Uterus (tissue), 2 donors: ENCODE results near the gene GNMT.

ENCODE experiments used
- POLR2A ChIP-seq, 2 donors: fragments of 450-650 bp; IDR thresholded peaks; one replicate each; pipeline ENCODE4 v1.6.1; 2016; ENCODE audit warnings: antibody characterized with exemption in 2 of 2, mild to moderate bottlenecking in 1 of 2, moderate library complexity in 1 of 2
- TF ChIP-seq, protein P1 (sequence below), 4 experiments: fragments of 200-600 bp in 2 of 4; fragments of 450-650 bp in 2 of 4; sonication (generic) in 2 of 4; IDR thresholded peaks; one replicate each; pipeline ENCODE4 v1.5.1; 2016 to 2019; ENCODE audit warnings: antibody characterized with exemption in 4 of 4, mild to moderate bottlenecking in 2 of 4, moderate library complexity in 1 of 4

DNA sequence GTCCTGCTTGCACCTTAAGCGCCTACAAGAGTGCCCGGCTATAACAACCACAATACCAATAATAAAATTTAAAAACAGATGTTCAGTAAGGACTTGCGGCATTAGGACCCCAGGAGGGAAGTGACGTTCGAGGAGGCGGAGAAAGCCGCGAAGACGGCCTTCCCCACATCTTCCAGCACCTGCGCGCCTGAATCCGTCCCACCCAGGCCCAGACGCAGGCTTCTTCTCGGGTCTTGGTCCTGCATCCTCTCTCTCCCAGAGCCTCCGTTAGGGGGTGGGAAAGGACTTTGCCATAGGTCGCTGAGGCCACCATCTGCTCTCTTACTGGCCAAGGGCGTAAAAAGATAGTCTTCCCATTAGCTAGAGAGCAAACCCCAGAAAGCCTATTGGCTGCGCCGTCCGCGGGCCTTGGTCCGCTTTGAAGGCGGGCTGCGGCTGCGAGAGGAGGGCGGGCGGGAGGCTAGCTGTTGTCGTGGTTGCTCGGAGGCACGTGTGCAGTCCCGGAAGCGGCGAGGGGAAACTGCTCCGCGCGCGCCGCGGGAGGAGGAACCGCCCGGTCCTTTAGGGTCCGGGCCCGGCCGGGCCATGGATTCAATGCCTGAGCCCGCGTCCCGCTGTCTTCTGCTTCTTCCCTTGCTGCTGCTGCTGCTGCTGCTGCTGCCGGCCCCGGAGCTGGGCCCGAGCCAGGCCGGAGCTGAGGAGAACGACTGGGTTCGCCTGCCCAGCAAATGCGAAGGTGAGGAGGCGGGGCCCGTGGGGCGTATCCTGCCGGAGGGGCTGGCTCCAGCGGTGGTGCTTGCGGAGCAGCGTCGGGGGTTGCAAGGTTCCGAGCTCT lies 31.4 kb upstream of the GNMT start, which contains the start of gene CNPY3:
- peak in 1 of 2 donors; percentile 56 for TF ChIP-seq POLR2A (IDR thresholded peaks at IDR 0.05)
- TF ChIP-seq, protein P1, sequence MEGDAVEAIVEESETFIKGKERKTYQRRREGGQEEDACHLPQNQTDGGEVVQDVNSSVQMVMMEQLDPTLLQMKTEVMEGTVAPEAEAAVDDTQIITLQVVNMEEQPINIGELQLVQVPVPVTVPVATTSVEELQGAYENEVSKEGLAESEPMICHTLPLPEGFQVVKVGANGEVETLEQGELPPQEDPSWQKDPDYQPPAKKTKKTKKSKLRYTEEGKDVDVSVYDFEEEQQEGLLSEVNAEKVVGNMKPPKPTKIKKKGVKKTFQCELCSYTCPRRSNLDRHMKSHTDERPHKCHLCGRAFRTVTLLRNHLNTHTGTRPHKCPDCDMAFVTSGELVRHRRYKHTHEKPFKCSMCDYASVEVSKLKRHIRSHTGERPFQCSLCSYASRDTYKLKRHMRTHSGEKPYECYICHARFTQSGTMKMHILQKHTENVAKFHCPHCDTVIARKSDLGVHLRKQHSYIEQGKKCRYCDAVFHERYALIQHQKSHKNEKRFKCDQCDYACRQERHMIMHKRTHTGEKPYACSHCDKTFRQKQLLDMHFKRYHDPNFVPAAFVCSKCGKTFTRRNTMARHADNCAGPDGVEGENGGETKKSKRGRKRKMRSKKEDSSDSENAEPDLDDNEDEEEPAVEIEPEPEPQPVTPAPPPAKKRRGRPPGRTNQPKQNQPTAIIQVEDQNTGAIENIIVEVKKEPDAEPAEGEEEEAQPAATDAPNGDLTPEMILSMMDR (IDR thresholded peaks at IDR 0.05): peak in 3 of 4 experiments; percentile 8 to 29 (median 14)
